HEK293T (cell line): ENCODE data around the gene SBNO2.

Experiments used
- CTCF ChIA-PET: fragments of 350-600 bp; formaldehyde crosslinking; extraction: SDS; loops from one replicate; lab custom pipeline; 2021; ENCODE audit warnings: antibody characterized with exemption, inconsistent platforms; lab: Yijun Ruan, JAX
- POLR2A ChIA-PET: fragments of 350-600 bp; formaldehyde crosslinking; extraction: SDS; loops from one replicate; lab custom pipeline; 2020; ENCODE audit warnings: antibody characterized with exemption, inconsistent platforms; lab: Yijun Ruan, JAX
- DNase-seq: peaks from one replicate; pipeline ENCODE4 v3.0.0; 2012; ENCODE audit warnings: mixed read lengths; ENCODE audit errors: extremely low spot score
- ARNT ChIP-seq: fragments of 450-650 bp; IDR thresholded peaks from 2 replicates; pipeline ENCODE4 v1.6.1; 2017; ENCODE audit warnings: mild to moderate bottlenecking
- BHLHE40 ChIP-seq: fragments of 450-650 bp; IDR thresholded peaks from 2 replicates; pipeline ENCODE4 v1.6.1; 2016; ENCODE audit warnings: mild to moderate bottlenecking, moderate library complexity, borderline replicate concordance
- CTBP1 ChIP-seq: fragments of 450-650 bp; IDR thresholded peaks from 2 replicates; pipeline ENCODE4 v1.6.1; 2016; ENCODE audit warnings: borderline replicate concordance
- ELF4 ChIP-seq: fragments of 450-650 bp; IDR thresholded peaks from 2 replicates; pipeline ENCODE4 v1.6.1; 2017; ENCODE audit warnings: antibody characterized with exemption
- FOXA1 ChIP-seq: fragments of 450-650 bp; IDR thresholded peaks from 2 replicates; pipeline ENCODE4 v1.6.1; 2016; ENCODE audit warnings: mild to moderate bottlenecking
- FOXK2 ChIP-seq: fragments of 450-650 bp; IDR thresholded peaks from 2 replicates; pipeline ENCODE4 v1.6.1; 2016; ENCODE audit warnings: mild to moderate bottlenecking
- FOXM1 ChIP-seq: fragments of 450-650 bp; IDR thresholded peaks from 2 replicates; pipeline ENCODE4 v1.6.1; 2017; ENCODE audit warnings: mild to moderate bottlenecking, borderline replicate concordance
- HDGF ChIP-seq: fragments of 450-650 bp; IDR thresholded peaks from 2 replicates; pipeline ENCODE4 v1.6.1; 2017; ENCODE audit warnings: antibody characterized with exemption, borderline replicate concordance
- L3MBTL2 ChIP-seq: fragments of 450-650 bp; conservative IDR thresholded peaks from 2 replicates; pipeline ENCODE4 v1.6.1; 2016; ENCODE audit warnings: mild to moderate bottlenecking
- LEF1 ChIP-seq: fragments of 450-650 bp; IDR thresholded peaks from 2 replicates; pipeline ENCODE4 v1.6.1; 2017; ENCODE audit warnings: mild to moderate bottlenecking, borderline replicate concordance
- NFRKB ChIP-seq: fragments of 450-650 bp; IDR thresholded peaks from 2 replicates; pipeline ENCODE4 v1.6.1; 2016; ENCODE audit warnings: mild to moderate bottlenecking, moderate library complexity
- PKNOX1 ChIP-seq: fragments of 450-650 bp; IDR thresholded peaks from 2 replicates; pipeline ENCODE4 v1.6.1; 2016
- SP1 ChIP-seq: fragments of 450-650 bp; IDR thresholded peaks from 2 replicates; pipeline ENCODE4 v1.6.1; 2017
- SUZ12 ChIP-seq: fragments of 450-650 bp; IDR thresholded peaks from 2 replicates; pipeline ENCODE4 v1.6.1; 2016; ENCODE audit warnings: mild to moderate bottlenecking
- TARDBP ChIP-seq: fragments of 450-650 bp; IDR thresholded peaks from 2 replicates; pipeline ENCODE4 v1.6.1; 2016
- ZNF384 ChIP-seq: fragments of 450-650 bp; IDR thresholded peaks from 2 replicates; pipeline ENCODE4 v1.6.1; 2016

The SBNO2 gene

GRCh38 chr19:1067341-1067957 is 106.6 kb downstream of the SBNO2 start:
- no peak for TF ChIP-seq ARNT
- TF ChIP-seq BHLHE40 = no peak
- TF ChIP-seq FOXA1 = no peak
- no peak for TF ChIP-seq SP1
- TF ChIP-seq LEF1 = no peak
- TF ChIP-seq TARDBP = no peak
- no peak for TF ChIP-seq HDGF
- TF ChIP-seq ZNF384 = no peak
- TF ChIP-seq FOXM1 = no peak
- TF ChIP-seq ELF4 = no peak
- TF ChIP-seq FOXK2 = no peak
- no peak for TF ChIP-seq PKNOX1
- TF ChIP-seq NFRKB = no peak
- TF ChIP-seq CTBP1 = no peak
- TF ChIP-seq SUZ12 = no peak
- ChIA-PET POLR2A (interaction anchor here (1.4 to 1.8 kb wide), 2 partner anchors 17 to 56 kb away, joined by 3 to 4 read pairs; no protein-coding TSS in a partner anchor), CTCF (interaction anchor here (1.0 kb wide), 1 partner anchor 44 kb away, joined by 3 read pairs; no protein-coding TSS in a partner anchor)
- no peak for DNase-seq

DNA sequence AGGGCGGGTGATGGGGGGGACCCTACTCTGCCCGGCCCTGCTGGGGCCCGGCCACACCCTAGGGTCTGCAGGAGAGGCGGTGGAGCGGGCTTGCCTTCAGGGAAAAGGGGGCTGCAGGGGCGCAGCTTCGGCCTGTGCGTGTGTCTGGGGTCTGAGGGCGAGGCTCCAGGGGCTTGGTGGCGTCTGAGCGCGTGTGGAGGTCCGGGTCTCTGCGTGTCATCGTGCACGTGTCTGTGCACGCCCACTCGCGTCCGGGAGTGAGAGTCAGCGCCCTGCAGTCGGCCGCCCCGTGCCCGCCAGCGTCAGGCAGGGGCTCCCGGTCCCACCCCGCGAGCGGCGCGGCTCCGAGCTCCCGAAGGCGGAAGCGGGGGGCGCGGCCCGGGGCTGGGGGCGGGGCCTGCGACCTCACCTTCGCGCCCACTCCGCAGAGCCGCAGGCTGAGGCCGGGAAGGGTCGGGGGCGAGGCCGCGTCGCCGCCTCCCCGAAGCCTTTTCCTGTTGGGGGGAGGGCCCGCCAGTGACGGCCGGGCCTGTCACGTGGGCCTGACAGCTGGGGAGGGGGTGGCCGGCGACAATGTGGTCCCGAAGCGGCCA is 107.2 kb downstream of the SBNO2 start, which contains the start of gene ARHGAP45:
ARHGAP45 (plus strand) TSS at position 420 of the 593 bp plus-strand sequence. CDS start 239 bp downstream, outside the sequence.
- ChIA-PET POLR2A (interaction anchor here (1.4 to 1.8 kb wide), 2 partner anchors 18 to 56 kb away, joined by 3 to 4 read pairs; no protein-coding TSS in a partner anchor), CTCF (interaction anchor here (1.0 kb wide), 1 partner anchor 43 kb away, joined by 3 read pairs; no protein-coding TSS in a partner anchor)
- peak; percentile 42 for DNase-seq
- TF ChIP-seq FOXA1 = no peak
- no peak for TF ChIP-seq L3MBTL2
- no peak for TF ChIP-seq FOXK2
- no peak for TF ChIP-seq SUZ12
- no peak for TF ChIP-seq TARDBP
- TF ChIP-seq NFRKB = no peak
- TF ChIP-seq FOXM1 = no peak
- no peak for TF ChIP-seq LEF1
- no peak for TF ChIP-seq CTBP1

DNA sequence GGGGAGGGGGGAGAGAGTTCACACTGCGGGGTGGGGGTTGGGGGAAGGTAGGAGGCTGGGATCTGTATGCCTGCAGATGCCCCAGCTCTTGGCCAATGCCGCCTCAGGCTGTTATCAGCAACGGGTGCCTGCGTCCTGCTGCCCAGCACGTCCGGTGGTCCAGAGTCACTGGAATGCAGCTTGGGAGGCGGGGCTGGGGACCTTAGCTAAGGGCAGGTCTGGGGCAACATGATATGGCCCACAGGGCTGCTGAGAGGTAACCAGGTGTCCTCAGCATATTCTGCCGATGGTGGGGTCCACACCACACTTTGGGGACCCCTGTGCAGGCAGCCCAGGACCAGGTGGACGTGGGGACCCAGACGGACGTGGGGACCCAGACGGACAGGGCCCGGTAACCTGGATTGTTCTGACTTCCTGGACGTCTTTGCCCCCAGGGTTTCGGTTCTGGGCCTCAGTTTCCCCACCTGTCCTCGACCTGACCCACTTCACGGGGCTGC is 107.8 kb downstream of the SBNO2 start:
- TF ChIP-seq SP1 (no peak), BHLHE40 (no peak), HDGF (no peak), FOXA1 (no peak)
- POLR2A ChIA-PET = interaction anchor here (1.4 kb wide), 1 partner anchor 57 kb away, joined by 3 read pairs; no protein-coding TSS in a partner anchor
- DNase-seq = no peak
- CTCF ChIA-PET = interaction anchor here (1.0 kb wide), 1 partner anchor 43 kb away, joined by 3 read pairs; no protein-coding TSS in a partner anchor

DNA sequence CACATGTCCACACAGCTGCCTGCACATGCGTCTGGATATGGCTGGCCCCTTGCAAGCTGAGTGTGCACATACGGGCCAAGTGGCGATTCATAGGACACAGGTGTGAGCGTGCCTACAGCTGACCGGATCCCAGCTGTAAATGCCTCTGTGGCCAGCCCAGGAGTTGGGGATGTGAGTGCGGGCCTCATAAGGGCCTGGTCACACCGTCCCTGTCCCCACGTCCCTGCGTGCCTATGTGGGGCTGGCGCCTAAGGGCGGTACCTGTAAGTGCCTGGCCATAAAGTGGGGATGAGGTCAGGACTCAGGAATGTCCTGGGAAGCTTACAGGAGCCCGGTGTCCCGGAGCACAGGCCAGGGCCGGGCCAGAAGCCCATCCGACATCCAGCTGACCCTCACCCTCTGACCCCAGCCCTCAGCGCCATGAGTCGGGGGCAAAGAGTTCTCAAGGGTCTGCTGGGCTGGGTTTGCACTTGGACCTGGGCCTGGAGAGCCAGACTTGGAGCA is 108.4 kb downstream of the SBNO2 start:
- POLR2A ChIA-PET = interaction anchor here (1.1 to 2.1 kb wide), 3 partner anchors 26 to 203 kb away, joined by 3 to 4 read pairs (median 4); partner anchors contain the start of genes ABCA7 and RNU6-2
- no peak for DNase-seq
- TF ChIP-seq HDGF = no peak
- no peak for TF ChIP-seq FOXK2
- no peak for TF ChIP-seq PKNOX1
- no peak for TF ChIP-seq FOXM1
- TF ChIP-seq NFRKB = no peak
- TF ChIP-seq ARNT = no peak
- TF ChIP-seq L3MBTL2 = no peak
- no peak for TF ChIP-seq CTBP1
- TF ChIP-seq LEF1 = no peak
- TF ChIP-seq ELF4 = no peak
- no peak for TF ChIP-seq BHLHE40
- TF ChIP-seq SUZ12 = no peak
- no peak for TF ChIP-seq SP1
- CTCF ChIA-PET = no interaction called here

- ChIA-PET POLR2A (interaction anchor here (1.1 to 2.1 kb wide), 3 partner anchors 25 to 204 kb away, joined by 3 to 4 read pairs (median 4); partner anchors contain the start of genes ABCA7 and RNU6-2), CTCF (interaction anchor here (0.6 to 1.0 kb wide), 3 partner anchors 11 to 1097 kb away, joined by 3 to 5 read pairs (median 3); partner anchors contain the start of gene GPX4)
- no peak for TF ChIP-seq FOXK2
- TF ChIP-seq LEF1 = 0 out of 2 replicates have a peak, but pooled peaks have one; percentile 44
- no peak for TF ChIP-seq ZNF384
- TF ChIP-seq ARNT = no peak
- TF ChIP-seq L3MBTL2 = peak; percentile 69
- DNase-seq = no peak
Measured at GRCh38 chr19:1064661-1065605, 109.1 kb downstream of the SBNO2 start.
